ENCODE measurements around the gene SLC25A29.

Gene SLC25A29

DNA sequence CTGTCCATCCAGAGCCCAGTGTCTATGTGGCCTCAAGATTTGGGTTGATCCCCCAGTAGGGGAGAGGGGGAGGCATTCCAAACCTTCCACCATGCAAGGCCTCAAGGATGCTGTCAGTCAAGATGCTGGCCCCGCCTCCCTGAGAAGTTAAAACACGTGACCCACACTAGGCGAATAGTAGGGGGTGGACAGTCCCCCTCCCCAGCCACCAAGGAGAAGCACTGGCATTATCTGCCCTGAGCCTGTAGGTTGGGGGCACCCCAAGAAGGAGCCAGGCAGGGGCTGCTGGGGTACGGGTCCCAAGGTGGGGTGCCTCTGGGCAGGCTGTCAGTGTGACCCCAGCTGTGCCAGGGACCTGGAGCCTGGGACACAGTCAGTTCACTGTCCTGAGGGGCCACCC lies 2.3 kb downstream of the SLC25A29 start:
- Histone ChIP-seq H3F3A (ENCODE audit: control insufficient read depth, insufficient read depth) (no peaks in the 10 kb centered on the region; the same call in 1 of the 2 replicates), H3K79me2 (ENCODE audit: control insufficient read depth, low read length) (no peaks in the 10 kb centered on the region), H3K4me1 (ENCODE audit: control insufficient read depth, low read length) (peaks cover 30% of the 10 kb centered on the region), H3K27ac (ENCODE audit: low read depth, low read length) (no peak overlapping the region), H3K4me2 (ENCODE audit: low read length) (no peak overlapping the region), H3K36me3 (ENCODE audit: control insufficient read depth, low read length) (no peaks in the 10 kb centered on the region), H4K20me1 (ENCODE audit: control insufficient read depth, insufficient read depth, low read depth, low read length) (no peaks in the 10 kb centered on the region), H3K9me2 (replicated peaks; ENCODE audit: control insufficient read depth, low read length) (no peaks in the 10 kb centered on the region), H3K4me3 (ENCODE audit: low read length) (no peak overlapping the region), H3K9me3 (ENCODE audit: control insufficient read depth, insufficient read depth, low read length) (no peaks in the 10 kb centered on the region), H3K27me3 (ENCODE audit: control insufficient read depth, low read length) (peaks cover 33% of the 10 kb centered on the region)
- no peak for TF ChIP-seq EZH2phosphoT487 (IDR thresholded peaks at IDR 0.05; ENCODE audit: borderline replicate concordance, low read length)
- TF ChIP-seq, protein P1, sequence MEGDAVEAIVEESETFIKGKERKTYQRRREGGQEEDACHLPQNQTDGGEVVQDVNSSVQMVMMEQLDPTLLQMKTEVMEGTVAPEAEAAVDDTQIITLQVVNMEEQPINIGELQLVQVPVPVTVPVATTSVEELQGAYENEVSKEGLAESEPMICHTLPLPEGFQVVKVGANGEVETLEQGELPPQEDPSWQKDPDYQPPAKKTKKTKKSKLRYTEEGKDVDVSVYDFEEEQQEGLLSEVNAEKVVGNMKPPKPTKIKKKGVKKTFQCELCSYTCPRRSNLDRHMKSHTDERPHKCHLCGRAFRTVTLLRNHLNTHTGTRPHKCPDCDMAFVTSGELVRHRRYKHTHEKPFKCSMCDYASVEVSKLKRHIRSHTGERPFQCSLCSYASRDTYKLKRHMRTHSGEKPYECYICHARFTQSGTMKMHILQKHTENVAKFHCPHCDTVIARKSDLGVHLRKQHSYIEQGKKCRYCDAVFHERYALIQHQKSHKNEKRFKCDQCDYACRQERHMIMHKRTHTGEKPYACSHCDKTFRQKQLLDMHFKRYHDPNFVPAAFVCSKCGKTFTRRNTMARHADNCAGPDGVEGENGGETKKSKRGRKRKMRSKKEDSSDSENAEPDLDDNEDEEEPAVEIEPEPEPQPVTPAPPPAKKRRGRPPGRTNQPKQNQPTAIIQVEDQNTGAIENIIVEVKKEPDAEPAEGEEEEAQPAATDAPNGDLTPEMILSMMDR (IDR thresholded peaks at IDR 0.05; ENCODE audit: low read depth, low read length, poor library complexity, severe bottlenecking) = no peak

DNA sequence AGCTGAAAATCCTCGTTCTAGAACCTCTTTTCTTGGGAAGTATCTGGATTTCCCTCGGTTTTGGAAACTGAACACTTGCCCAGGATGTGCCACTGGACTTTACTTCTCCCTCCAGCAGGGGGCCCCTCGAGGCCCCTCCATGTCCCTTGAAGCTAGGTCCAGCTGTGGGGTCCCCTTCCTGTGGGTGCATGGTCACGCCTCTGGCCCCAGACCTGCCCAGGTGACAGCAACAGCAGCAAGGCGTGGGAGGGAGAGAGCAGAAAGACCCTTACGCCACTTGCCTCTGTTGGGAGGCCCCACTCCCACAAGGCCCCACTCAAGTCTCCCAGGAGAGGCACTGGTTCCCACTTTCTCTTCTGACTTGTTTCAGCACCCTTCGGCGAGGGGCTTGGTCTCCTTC lies 3.1 kb downstream of the SLC25A29 start:
- peaks cover 37% of the 10 kb centered on the region for H3K4me1 ChIP-seq (ENCODE audit: control insufficient read depth, low read length)
- H3K4me3 ChIP-seq (ENCODE audit: low read length) = no peak overlapping the region
- H3K79me2 ChIP-seq (ENCODE audit: control insufficient read depth, low read length) = no peaks in the 10 kb centered on the region
- H3K4me2 ChIP-seq (ENCODE audit: low read length) = no peak overlapping the region
- H4K20me1 ChIP-seq (ENCODE audit: control insufficient read depth, insufficient read depth, low read depth, low read length) = no peaks in the 10 kb centered on the region
- no peaks in the 10 kb centered on the region for H3K9me3 ChIP-seq (ENCODE audit: control insufficient read depth, insufficient read depth, low read length)
- no peaks in the 10 kb centered on the region for H3K36me3 ChIP-seq (ENCODE audit: control insufficient read depth, low read length)
- H3K27ac ChIP-seq (ENCODE audit: low read depth, low read length) = no peak overlapping the region
- no peaks in the 10 kb centered on the region; the same call in 1 of the 2 replicates for H3F3A ChIP-seq (ENCODE audit: control insufficient read depth, insufficient read depth)
- TF ChIP-seq, protein P1 (IDR thresholded peaks at IDR 0.05; ENCODE audit: low read depth, low read length, poor library complexity, severe bottlenecking) = peak; percentile 86
- TF ChIP-seq EZH2phosphoT487 (IDR thresholded peaks at IDR 0.05; ENCODE audit: borderline replicate concordance, low read length) = no peak
- peaks cover 33% of the 10 kb centered on the region for H3K27me3 ChIP-seq (ENCODE audit: control insufficient read depth, low read length)
- no peaks in the 10 kb centered on the region for H3K9me2 ChIP-seq (replicated peaks; ENCODE audit: control insufficient read depth, low read length)

DNA sequence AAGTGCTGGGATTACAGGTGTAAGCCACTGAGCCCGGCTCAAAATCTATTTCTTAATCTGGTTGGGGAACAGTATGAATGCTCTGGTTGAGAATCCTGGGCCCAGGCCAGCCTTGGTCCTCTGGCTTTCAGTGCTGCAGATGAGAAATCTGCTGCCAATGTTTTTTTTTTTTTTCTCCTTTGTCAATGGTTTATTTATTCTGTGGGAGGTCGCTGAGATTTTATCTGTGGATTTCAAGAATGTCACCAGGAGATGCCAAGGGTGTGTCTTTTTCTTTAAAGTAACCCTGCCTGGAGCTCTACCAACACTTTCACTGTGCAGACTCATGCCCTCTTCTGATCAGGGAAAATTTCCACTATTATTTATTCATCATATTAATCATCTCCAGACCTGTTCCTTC lies 3.6 kb downstream of the SLC25A29 start:
- Histone ChIP-seq H3K4me1 (ENCODE audit: control insufficient read depth, low read length) (peaks cover 43% of the 10 kb centered on the region), H3K79me2 (ENCODE audit: control insufficient read depth, low read length) (no peaks in the 10 kb centered on the region), H3F3A (ENCODE audit: control insufficient read depth, insufficient read depth) (no peaks in the 10 kb centered on the region; the same call in 1 of the 2 replicates), H3K9me3 (ENCODE audit: control insufficient read depth, insufficient read depth, low read length) (no peaks in the 10 kb centered on the region), H3K9me2 (replicated peaks; ENCODE audit: control insufficient read depth, low read length) (no peaks in the 10 kb centered on the region), H3K36me3 (ENCODE audit: control insufficient read depth, low read length) (no peaks in the 10 kb centered on the region), H3K4me2 (ENCODE audit: low read length) (no peak overlapping the region), H3K27ac (ENCODE audit: low read depth, low read length) (no peak overlapping the region), H3K27me3 (ENCODE audit: control insufficient read depth, low read length) (peaks cover 30% of the 10 kb centered on the region), H3K4me3 (ENCODE audit: low read length) (no peak overlapping the region), H4K20me1 (ENCODE audit: control insufficient read depth, insufficient read depth, low read depth, low read length) (no peaks in the 10 kb centered on the region)
- TF ChIP-seq EZH2phosphoT487 (IDR thresholded peaks at IDR 0.05; ENCODE audit: borderline replicate concordance, low read length) = no peak
- TF ChIP-seq, protein P1 (IDR thresholded peaks at IDR 0.05; ENCODE audit: low read depth, low read length, poor library complexity, severe bottlenecking) = no peak

DNA sequence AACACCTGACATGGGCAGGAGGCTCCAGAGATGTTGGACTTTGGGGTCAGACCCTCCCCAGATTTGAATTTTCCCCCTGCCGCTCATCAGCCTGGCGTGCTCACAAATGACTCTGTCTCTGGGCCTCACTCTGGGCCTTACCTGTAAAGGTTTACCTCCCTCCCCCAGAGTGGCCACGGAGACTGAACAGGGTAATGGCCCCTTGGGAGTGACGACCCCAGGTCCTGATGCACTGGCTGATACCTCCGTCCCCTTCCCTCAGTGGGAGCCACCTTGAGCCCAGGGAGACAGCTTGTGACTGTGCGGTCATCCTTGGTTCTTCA lies 7.0 kb downstream of the SLC25A29 start:
- no peaks in the 10 kb centered on the region for H4K20me1 ChIP-seq (ENCODE audit: control insufficient read depth, insufficient read depth, low read depth, low read length)
- H3K9me2 ChIP-seq (replicated peaks; ENCODE audit: control insufficient read depth, low read length) = no peaks in the 10 kb centered on the region
- peaks cover 48% of the 10 kb centered on the region for H3K4me1 ChIP-seq (ENCODE audit: control insufficient read depth, low read length)
- H3K27ac ChIP-seq (ENCODE audit: low read depth, low read length) = no peak overlapping the region
- H3K4me3 ChIP-seq (ENCODE audit: low read length) = no peak overlapping the region
- no peaks in the 10 kb centered on the region for H3K79me2 ChIP-seq (ENCODE audit: control insufficient read depth, low read length)
- peak overlapping the region; percentile 8; the same call in 1 of the 2 replicates for H3K4me2 ChIP-seq (ENCODE audit: low read length)
- H3K36me3 ChIP-seq (ENCODE audit: control insufficient read depth, low read length) = no peaks in the 10 kb centered on the region
- TF ChIP-seq EZH2phosphoT487 (IDR thresholded peaks at IDR 0.05; ENCODE audit: borderline replicate concordance, low read length) = no peak
- TF ChIP-seq, protein P1 (IDR thresholded peaks at IDR 0.05; ENCODE audit: low read depth, low read length, poor library complexity, severe bottlenecking) = no peak
- H3F3A ChIP-seq (ENCODE audit: control insufficient read depth, insufficient read depth) = peaks cover 4% of the 10 kb centered on the region
- no peaks in the 10 kb centered on the region for H3K9me3 ChIP-seq (ENCODE audit: control insufficient read depth, insufficient read depth, low read length)
- no peaks in the 10 kb centered on the region for H3K27me3 ChIP-seq (ENCODE audit: control insufficient read depth, low read length)
